Uterus (tissue), 2 donors: ENCODE results near the gene KCTD3.

Source experiments
- POLR2A ChIP-seq, 2 donors: fragments of 450-650 bp; IDR thresholded peaks; one replicate each; pipeline ENCODE4 v1.6.1; 2016; ENCODE audit warnings: antibody characterized with exemption in 2 of 2, mild to moderate bottlenecking in 1 of 2, moderate library complexity in 1 of 2
- TF ChIP-seq, protein P1 (sequence below), 4 experiments: fragments of 200-600 bp in 2 of 4; fragments of 450-650 bp in 2 of 4; sonication (generic) in 2 of 4; IDR thresholded peaks; one replicate each; pipeline ENCODE4 v1.5.1; 2016 to 2019; ENCODE audit warnings: antibody characterized with exemption in 4 of 4, mild to moderate bottlenecking in 2 of 4, moderate library complexity in 1 of 4

DNA sequence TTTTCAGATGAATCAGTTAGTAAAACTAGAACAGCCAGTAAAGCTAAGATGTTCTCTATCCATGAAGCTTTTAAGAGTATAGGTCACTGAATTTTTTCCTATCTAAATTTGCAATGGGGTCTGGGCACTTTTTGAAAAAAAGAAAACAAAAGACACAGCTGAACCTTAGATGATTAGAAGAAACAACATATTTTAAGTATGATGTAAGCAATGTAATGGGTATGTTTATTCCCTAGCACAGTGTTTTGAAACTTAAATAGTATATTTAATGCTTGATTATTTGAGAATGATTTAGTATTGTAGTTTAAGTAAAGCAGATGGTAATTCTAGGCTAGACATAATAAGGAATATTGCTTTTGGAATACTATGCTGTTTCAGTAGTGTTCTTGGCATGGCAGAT lies 36.2 kb downstream of the KCTD3 start:
- TF ChIP-seq, protein P1, sequence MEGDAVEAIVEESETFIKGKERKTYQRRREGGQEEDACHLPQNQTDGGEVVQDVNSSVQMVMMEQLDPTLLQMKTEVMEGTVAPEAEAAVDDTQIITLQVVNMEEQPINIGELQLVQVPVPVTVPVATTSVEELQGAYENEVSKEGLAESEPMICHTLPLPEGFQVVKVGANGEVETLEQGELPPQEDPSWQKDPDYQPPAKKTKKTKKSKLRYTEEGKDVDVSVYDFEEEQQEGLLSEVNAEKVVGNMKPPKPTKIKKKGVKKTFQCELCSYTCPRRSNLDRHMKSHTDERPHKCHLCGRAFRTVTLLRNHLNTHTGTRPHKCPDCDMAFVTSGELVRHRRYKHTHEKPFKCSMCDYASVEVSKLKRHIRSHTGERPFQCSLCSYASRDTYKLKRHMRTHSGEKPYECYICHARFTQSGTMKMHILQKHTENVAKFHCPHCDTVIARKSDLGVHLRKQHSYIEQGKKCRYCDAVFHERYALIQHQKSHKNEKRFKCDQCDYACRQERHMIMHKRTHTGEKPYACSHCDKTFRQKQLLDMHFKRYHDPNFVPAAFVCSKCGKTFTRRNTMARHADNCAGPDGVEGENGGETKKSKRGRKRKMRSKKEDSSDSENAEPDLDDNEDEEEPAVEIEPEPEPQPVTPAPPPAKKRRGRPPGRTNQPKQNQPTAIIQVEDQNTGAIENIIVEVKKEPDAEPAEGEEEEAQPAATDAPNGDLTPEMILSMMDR (IDR thresholded peaks at IDR 0.05) = no peak
- TF ChIP-seq POLR2A (IDR thresholded peaks at IDR 0.05) = no peak
